ENCODE data around the gene DCAF12.

DNA sequence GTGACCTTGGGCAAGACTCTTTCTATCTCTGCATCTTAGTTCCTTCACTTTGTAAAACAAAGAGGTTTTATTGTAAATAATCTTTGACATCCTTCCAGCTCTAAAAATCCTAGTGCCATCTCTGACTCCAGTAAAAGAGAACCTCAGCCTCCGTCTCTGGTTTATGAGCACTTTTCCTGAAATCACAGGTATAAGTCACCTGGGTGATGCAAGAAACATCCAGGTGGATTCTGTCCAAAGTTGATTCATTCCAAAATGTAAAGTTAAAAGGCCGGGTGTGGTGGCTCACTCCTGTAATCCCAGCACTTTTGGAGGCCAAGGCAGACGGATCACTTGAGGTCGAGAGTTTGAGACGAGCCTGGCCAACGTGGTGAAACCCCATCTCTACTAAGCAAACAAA is 56.7 kb downstream of the DCAF12 start:
- TF ChIP-seq, protein P1, sequence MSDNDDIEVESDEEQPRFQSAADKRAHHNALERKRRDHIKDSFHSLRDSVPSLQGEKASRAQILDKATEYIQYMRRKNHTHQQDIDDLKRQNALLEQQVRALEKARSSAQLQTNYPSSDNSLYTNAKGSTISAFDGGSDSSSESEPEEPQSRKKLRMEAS (IDR thresholded peaks at IDR 0.05; ENCODE audit: low read depth, low read length): no peak
- TF ChIP-seq, protein P2, sequence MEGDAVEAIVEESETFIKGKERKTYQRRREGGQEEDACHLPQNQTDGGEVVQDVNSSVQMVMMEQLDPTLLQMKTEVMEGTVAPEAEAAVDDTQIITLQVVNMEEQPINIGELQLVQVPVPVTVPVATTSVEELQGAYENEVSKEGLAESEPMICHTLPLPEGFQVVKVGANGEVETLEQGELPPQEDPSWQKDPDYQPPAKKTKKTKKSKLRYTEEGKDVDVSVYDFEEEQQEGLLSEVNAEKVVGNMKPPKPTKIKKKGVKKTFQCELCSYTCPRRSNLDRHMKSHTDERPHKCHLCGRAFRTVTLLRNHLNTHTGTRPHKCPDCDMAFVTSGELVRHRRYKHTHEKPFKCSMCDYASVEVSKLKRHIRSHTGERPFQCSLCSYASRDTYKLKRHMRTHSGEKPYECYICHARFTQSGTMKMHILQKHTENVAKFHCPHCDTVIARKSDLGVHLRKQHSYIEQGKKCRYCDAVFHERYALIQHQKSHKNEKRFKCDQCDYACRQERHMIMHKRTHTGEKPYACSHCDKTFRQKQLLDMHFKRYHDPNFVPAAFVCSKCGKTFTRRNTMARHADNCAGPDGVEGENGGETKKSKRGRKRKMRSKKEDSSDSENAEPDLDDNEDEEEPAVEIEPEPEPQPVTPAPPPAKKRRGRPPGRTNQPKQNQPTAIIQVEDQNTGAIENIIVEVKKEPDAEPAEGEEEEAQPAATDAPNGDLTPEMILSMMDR (IDR thresholded peaks at IDR 0.05; ENCODE audit: low read depth, low read length): no peak
